ENCODE measurements around the gene PRKN. TPM values are rescaled to one million over a fixed set of nuclear protein-coding genes. Genes with fewer than 3 reads are reported as not detected.

The PRKN gene
- total and polyA plus RNA-seq, 2 experiments from 2014 or later, result 2.3 to 3.9 TPM

GRCh38 chr6:161459008-161459615 is 1268.5 kb downstream of the PRKN start:
- H3K36me3 ChIP-seq (replicated peaks; ENCODE audit: insufficient read depth, low read depth), result no peaks in the 10 kb centered on the region
- no peaks in the 10 kb centered on the region for H3K79me2 ChIP-seq
- H3K4me2 ChIP-seq, result no peak overlapping the region
- no peaks in the 10 kb centered on the region for H4K20me1 ChIP-seq (ENCODE audit: insufficient read depth, poor library complexity, severe bottlenecking)
- H3K9me3 ChIP-seq (ENCODE audit: low read depth), result no peaks in the 10 kb centered on the region
- no peak overlapping the region for H2AFZ ChIP-seq
- TF ChIP-seq EZH2phosphoT487 (IDR thresholded peaks at IDR 0.05; ENCODE audit: low read depth, severe bottlenecking, unreplicated experiment) (no peak), EZH2 (IDR thresholded peaks at IDR 0.05; ENCODE audit: borderline replicate concordance) (no peak), CTCF (IDR thresholded peaks at IDR 0.05; ENCODE audit: poor library complexity) (no peak)
- H3K27ac ChIP-seq, result no peak overlapping the region
- WGBS (ENCODE audit: low lambda C conversion rate, missing lambda C conversion rate), result 42% methylated on average over 1 of the region's 1 CpG
- no peaks in the 10 kb centered on the region for H3K9me2 ChIP-seq (replicated peaks; ENCODE audit: insufficient read depth)
- H3K4me3 ChIP-seq, result no peak overlapping the region
- DNase-seq (ENCODE audit: low spot score), result no peak
- no peaks in the 10 kb centered on the region for H3K4me1 ChIP-seq (ENCODE audit: insufficient read depth)
- no peaks in the 10 kb centered on the region for H3K27me3 ChIP-seq

- WGBS (ENCODE audit: low lambda C conversion rate, missing lambda C conversion rate), result 37% methylated on average over 12 of the region's 12 CpGs
- no peak for TF ChIP-seq EZH2 (IDR thresholded peaks at IDR 0.05; ENCODE audit: borderline replicate concordance)
- TF ChIP-seq CTCF (IDR thresholded peaks at IDR 0.05; ENCODE audit: poor library complexity), result no peak
- no peak for TF ChIP-seq EZH2phosphoT487 (IDR thresholded peaks at IDR 0.05; ENCODE audit: low read depth, severe bottlenecking, unreplicated experiment)
- H3K27ac ChIP-seq, result no peak overlapping the region
- no peaks in the 10 kb centered on the region for H3K9me2 ChIP-seq (replicated peaks; ENCODE audit: insufficient read depth)
- no peaks in the 10 kb centered on the region for H4K20me1 ChIP-seq (ENCODE audit: insufficient read depth, poor library complexity, severe bottlenecking)
- H3K4me1 ChIP-seq (ENCODE audit: insufficient read depth), result no peaks in the 10 kb centered on the region
- H3K79me2 ChIP-seq, result no peaks in the 10 kb centered on the region
- no peak for DNase-seq (ENCODE audit: low spot score)
- no peak overlapping the region for H2AFZ ChIP-seq
- H3K27me3 ChIP-seq, result no peaks in the 10 kb centered on the region
- H3K4me2 ChIP-seq, result no peak overlapping the region
- no peaks in the 10 kb centered on the region for H3K36me3 ChIP-seq (replicated peaks; ENCODE audit: insufficient read depth, low read depth)
- H3K9me3 ChIP-seq (ENCODE audit: low read depth), result no peaks in the 10 kb centered on the region
- no peak overlapping the region for H3K4me3 ChIP-seq
Measured at GRCh38 chr6:161458201-161458951, 1269.2 kb downstream of the PRKN start.

- no peak overlapping the region for H2AFZ ChIP-seq
- no peaks in the 10 kb centered on the region for H3K27me3 ChIP-seq
- no peak overlapping the region for H3K27ac ChIP-seq
- H3K79me2 ChIP-seq, result no peaks in the 10 kb centered on the region
- DNase-seq (ENCODE audit: low spot score), result no peak
- no peaks in the 10 kb centered on the region for H3K36me3 ChIP-seq (replicated peaks; ENCODE audit: insufficient read depth, low read depth)
- no peaks in the 10 kb centered on the region for H3K9me3 ChIP-seq (ENCODE audit: low read depth)
- H4K20me1 ChIP-seq (ENCODE audit: insufficient read depth, poor library complexity, severe bottlenecking), result no peaks in the 10 kb centered on the region
- H3K4me1 ChIP-seq (ENCODE audit: insufficient read depth), result no peaks in the 10 kb centered on the region
- H3K9me2 ChIP-seq (replicated peaks; ENCODE audit: insufficient read depth), result no peaks in the 10 kb centered on the region
- no peak overlapping the region for H3K4me3 ChIP-seq
- TF ChIP-seq EZH2 (IDR thresholded peaks at IDR 0.05; ENCODE audit: borderline replicate concordance) (no peak), EZH2phosphoT487 (IDR thresholded peaks at IDR 0.05; ENCODE audit: low read depth, severe bottlenecking, unreplicated experiment) (no peak), CTCF (IDR thresholded peaks at IDR 0.05; ENCODE audit: poor library complexity) (no peak)
- 92% methylated on average over 5 of the region's 5 CpGs for WGBS (ENCODE audit: low lambda C conversion rate, missing lambda C conversion rate)
- no peak overlapping the region for H3K4me2 ChIP-seq
Measured at GRCh38 chr6:161455848-161456247, 1271.7 kb downstream of the PRKN start.
